Suprapubic skin (tissue), 4 donors: ENCODE results near the gene HNRNPLL. TPM values are rescaled to one million over a fixed set of nuclear protein-coding genes. Genes with fewer than 3 reads are reported as not detected.
"Not testable (repeated sequence)": the region's sequence is repeated elsewhere in the genome, so short reads cannot be mapped to it uniquely, and the experiment has no call there.

Experiments
- DNase-seq, 2 donors: peaks; one replicate each; pipeline ENCODE4 v3.0.0-alpha.2; 2019; ENCODE audit warnings: low spot score in 2 of 2
- H3K27ac ChIP-seq: fragments of 200-600 bp; sonication (generic); one replicate; pipeline ENCODE4 v1.5.1; 2019
- H3K27me3 ChIP-seq: fragments of 200-600 bp; sonication (generic); one replicate; pipeline ENCODE4 v1.5.1; 2019
- H3K36me3 ChIP-seq: fragments of 200-600 bp; sonication (generic); one replicate; pipeline ENCODE4 v1.5.1; 2019
- H3K4me1 ChIP-seq: fragments of 200-600 bp; sonication (generic); one replicate; pipeline ENCODE4 v1.5.1; 2019
- H3K4me3 ChIP-seq: fragments of 200-600 bp; sonication (generic); one replicate; pipeline ENCODE4 v1.5.1; 2019; ENCODE audit warnings: mild to moderate bottlenecking
- H3K9me3 ChIP-seq: fragments of 200-600 bp; sonication (generic); one replicate; pipeline ENCODE4 v1.5.1; 2019
- EP300 ChIP-seq: sonication (generic); formaldehyde crosslinking; IDR thresholded peaks from one replicate; pipeline ENCODE4 v1.6.1; 2017; ENCODE audit warnings: antibody characterized with exemption
- POLR2A ChIP-seq, 2 donors: fragments of 450-650 bp; IDR thresholded peaks; one replicate each; pipeline ENCODE4 v1.6.1; 2017; ENCODE audit warnings: antibody characterized with exemption in 2 of 2, mild to moderate bottlenecking in 2 of 2, moderate library complexity in 2 of 2
- POLR2AphosphoS5 ChIP-seq, 3 donors: sonication (generic); formaldehyde crosslinking; IDR thresholded peaks; one replicate each; pipeline ENCODE4 v1.6.1; 2017; ENCODE audit warnings: antibody characterized with exemption in 3 of 3
- WGBS: methylation state at CpG from one replicate; pipeline ENCODE4 v1.1.5; 2018; 5-methylcytosine and 5-hydroxymethylcytosine counted together
- total RNA-seq, 4 donors: library from RNA; depleted of rRNA; stranded (reverse); fragments of >200 nt; gene quantifications; one replicate each; pipeline ENCODE4 v1.1.0, GENCODE V29; 2016
- TF ChIP-seq, protein P1 (sequence below), 2 donors: fragments of 200-600 bp in 1 of 2; fragments of 450-650 bp in 1 of 2; sonication (generic) in 1 of 2; IDR thresholded peaks; one replicate each; pipeline ENCODE4 v1.5.1; 2016 to 2019; ENCODE audit warnings: antibody characterized with exemption in 2 of 2, mild to moderate bottlenecking in 1 of 2, moderate library complexity in 1 of 2

Gene HNRNPLL
- total RNA-seq, 4 donors from 2014 or later: 13.1 to 54.6 (median 23.4) TPM

- Histone ChIP-seq H3K9me3 (no peaks in the 10 kb centered on the region), H3K27ac (no peak overlapping the region), H3K4me3 (no peak overlapping the region), H3K27me3 (no peaks in the 10 kb centered on the region), H3K36me3 (no peaks in the 10 kb centered on the region), H3K4me1 (peaks cover 3% of the 10 kb centered on the region)
- DNase-seq: no peak
- TF ChIP-seq POLR2AphosphoS5 (IDR thresholded peaks at IDR 0.05): no peak
- TF ChIP-seq POLR2A (IDR thresholded peaks at IDR 0.05): no peak
- no peak for TF ChIP-seq EP300
- TF ChIP-seq, protein P1, sequence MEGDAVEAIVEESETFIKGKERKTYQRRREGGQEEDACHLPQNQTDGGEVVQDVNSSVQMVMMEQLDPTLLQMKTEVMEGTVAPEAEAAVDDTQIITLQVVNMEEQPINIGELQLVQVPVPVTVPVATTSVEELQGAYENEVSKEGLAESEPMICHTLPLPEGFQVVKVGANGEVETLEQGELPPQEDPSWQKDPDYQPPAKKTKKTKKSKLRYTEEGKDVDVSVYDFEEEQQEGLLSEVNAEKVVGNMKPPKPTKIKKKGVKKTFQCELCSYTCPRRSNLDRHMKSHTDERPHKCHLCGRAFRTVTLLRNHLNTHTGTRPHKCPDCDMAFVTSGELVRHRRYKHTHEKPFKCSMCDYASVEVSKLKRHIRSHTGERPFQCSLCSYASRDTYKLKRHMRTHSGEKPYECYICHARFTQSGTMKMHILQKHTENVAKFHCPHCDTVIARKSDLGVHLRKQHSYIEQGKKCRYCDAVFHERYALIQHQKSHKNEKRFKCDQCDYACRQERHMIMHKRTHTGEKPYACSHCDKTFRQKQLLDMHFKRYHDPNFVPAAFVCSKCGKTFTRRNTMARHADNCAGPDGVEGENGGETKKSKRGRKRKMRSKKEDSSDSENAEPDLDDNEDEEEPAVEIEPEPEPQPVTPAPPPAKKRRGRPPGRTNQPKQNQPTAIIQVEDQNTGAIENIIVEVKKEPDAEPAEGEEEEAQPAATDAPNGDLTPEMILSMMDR (IDR thresholded peaks at IDR 0.05): no peak
- 100% methylated on average over 1 of the region's 1 CpG for WGBS
These were observed 54.9 kb downstream of the HNRNPLL start for GRCh38 chr2:38547791-38548190.

- TF ChIP-seq POLR2A (IDR thresholded peaks at IDR 0.05) (no peak), POLR2AphosphoS5 (IDR thresholded peaks at IDR 0.05) (no peak), EP300 (no peak)
- TF ChIP-seq, protein P1 (IDR thresholded peaks at IDR 0.05): no peak
- Histone ChIP-seq H3K27me3 (no peaks in the 10 kb centered on the region), H3K9me3 (no peaks in the 10 kb centered on the region), H3K27ac (no peak overlapping the region), H3K4me1 (peaks cover 6% of the 10 kb centered on the region), H3K36me3 (no peaks in the 10 kb centered on the region), H3K4me3 (no peak overlapping the region)
- DNase-seq: no peak
- WGBS: 87% methylated on average over 3 of the region's 3 CpGs
These were observed 56.1 kb downstream of the HNRNPLL start for GRCh38 chr2:38546585-38546984.

GRCh38 chr2:38546064-38546463 is 56.7 kb downstream of the HNRNPLL start:
- no peaks in the 10 kb centered on the region for H3K36me3 ChIP-seq
- H3K27ac ChIP-seq: no peak overlapping the region
- H3K4me3 ChIP-seq: no peak overlapping the region
- H3K4me1 ChIP-seq: peaks cover 6% of the 10 kb centered on the region
- TF ChIP-seq POLR2AphosphoS5 (IDR thresholded peaks at IDR 0.05): no peak
- TF ChIP-seq, protein P1 (IDR thresholded peaks at IDR 0.05): no peak
- TF ChIP-seq EP300: no peak
- no peak for TF ChIP-seq POLR2A (IDR thresholded peaks at IDR 0.05)
- H3K9me3 ChIP-seq: no peaks in the 10 kb centered on the region
- no peaks in the 10 kb centered on the region for H3K27me3 ChIP-seq
- DNase-seq: no peak

GRCh38 chr2:38542248-38542631 is 60.5 kb downstream of the HNRNPLL start:
- 73% methylated on average over 4 of the region's 4 CpGs for WGBS
- H3K27me3 ChIP-seq, DNase-seq, H3K36me3 ChIP-seq, H3K9me3 ChIP-seq, H3K4me3 ChIP-seq, H3K4me1 ChIP-seq, H3K27ac ChIP-seq: not testable (repeated sequence)

DNA sequence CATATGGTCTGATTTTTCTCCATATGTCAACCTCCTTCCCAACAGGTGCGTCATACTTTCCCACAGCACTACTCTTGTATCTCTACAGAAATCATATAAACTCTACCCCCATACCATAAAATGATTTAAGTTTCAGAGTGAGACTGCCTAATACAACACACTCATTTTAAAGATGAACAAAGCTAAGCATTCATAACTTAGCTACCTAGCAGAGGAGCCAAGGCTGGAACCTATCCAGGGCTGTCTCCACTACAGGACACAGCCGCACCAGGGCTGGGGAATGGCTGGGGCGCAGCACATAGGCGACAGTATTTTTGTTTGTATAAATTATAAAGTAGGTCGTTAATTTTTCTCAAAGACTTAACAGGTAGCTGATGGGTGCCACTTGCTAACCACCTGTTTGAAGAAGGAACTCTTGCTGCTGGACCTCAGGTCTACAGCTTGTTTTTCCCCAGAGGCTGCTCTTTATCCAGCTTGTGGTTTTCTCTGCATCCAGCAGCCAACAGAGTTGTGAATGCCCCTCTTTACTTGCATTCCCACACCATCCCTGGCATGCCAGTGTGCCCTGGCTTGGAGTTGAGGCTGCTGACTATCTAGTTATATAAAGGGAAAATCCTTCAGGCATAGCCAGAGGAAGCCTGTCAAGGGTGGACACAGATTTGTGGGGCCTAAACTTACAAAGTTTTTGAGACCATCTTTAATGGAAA is 62.0 kb downstream of the HNRNPLL start:
- TF ChIP-seq EP300: no peak
- TF ChIP-seq, protein P1 (IDR thresholded peaks at IDR 0.05): no peak
- no peak for TF ChIP-seq POLR2A (IDR thresholded peaks at IDR 0.05)
- no peak for TF ChIP-seq POLR2AphosphoS5 (IDR thresholded peaks at IDR 0.05)
- 69% methylated on average over 5 of the region's 5 CpGs for WGBS
- H3K27ac ChIP-seq: no peak overlapping the region

DNA sequence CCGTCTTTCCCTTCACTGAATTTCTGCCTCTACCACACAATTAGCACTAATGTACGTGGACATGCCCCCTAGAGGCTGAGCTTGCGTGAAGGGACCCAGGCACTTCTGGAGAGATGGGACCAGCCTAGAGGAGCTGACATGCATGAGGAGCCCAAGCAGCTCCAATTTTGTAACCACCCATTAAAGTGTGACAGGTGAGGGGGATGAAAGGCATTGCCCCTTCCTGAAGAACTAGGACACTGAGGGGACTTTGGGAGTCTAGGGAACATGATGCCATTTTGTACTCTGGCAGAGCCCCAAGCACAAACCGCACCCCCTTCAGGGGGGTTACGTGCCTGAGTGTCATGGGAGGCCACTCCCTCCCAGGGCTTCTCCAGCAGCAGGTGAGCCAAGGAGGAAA is 63.6 kb downstream of the HNRNPLL start:
- 84% methylated on average over 5 of the region's 5 CpGs for WGBS
- Histone ChIP-seq H3K4me3 (no peak overlapping the region), H3K27ac (no peak overlapping the region), H3K9me3 (no peaks in the 10 kb centered on the region), H3K4me1 (peaks cover 16% of the 10 kb centered on the region), H3K36me3 (no peaks in the 10 kb centered on the region), H3K27me3 (peaks cover 6% of the 10 kb centered on the region)
- DNase-seq: no peak
- TF ChIP-seq POLR2AphosphoS5 (IDR thresholded peaks at IDR 0.05): no peak
- TF ChIP-seq POLR2A (IDR thresholded peaks at IDR 0.05): no peak
- TF ChIP-seq, protein P1 (IDR thresholded peaks at IDR 0.05): no peak
- TF ChIP-seq EP300: no peak

More for the DNA sequence above, 62.0 kb downstream of the HNRNPLL start:
- no peak overlapping the region for H3K4me3 ChIP-seq
- peaks cover 16% of the 10 kb centered on the region for H3K4me1 ChIP-seq
- no peak for DNase-seq
- no peaks in the 10 kb centered on the region for H3K36me3 ChIP-seq
- peaks cover 6% of the 10 kb centered on the region for H3K27me3 ChIP-seq
- no peaks in the 10 kb centered on the region for H3K9me3 ChIP-seq
